GM19452 (cell line): ENCODE results near the gene ADAMTS15.

Source experiments
- ATAC-seq: cut with Tn5 transposase; IDR thresholded peaks from one replicate; pipeline ENCODE4 v1.9.1; 2021; ENCODE audit not compliant: unreplicated experiment

ADAMTS15 gene

GRCh38 chr11:130459521-130459920 lies 11.1 kb downstream of the ADAMTS15 start:
- no peak for ATAC-seq

DNA sequence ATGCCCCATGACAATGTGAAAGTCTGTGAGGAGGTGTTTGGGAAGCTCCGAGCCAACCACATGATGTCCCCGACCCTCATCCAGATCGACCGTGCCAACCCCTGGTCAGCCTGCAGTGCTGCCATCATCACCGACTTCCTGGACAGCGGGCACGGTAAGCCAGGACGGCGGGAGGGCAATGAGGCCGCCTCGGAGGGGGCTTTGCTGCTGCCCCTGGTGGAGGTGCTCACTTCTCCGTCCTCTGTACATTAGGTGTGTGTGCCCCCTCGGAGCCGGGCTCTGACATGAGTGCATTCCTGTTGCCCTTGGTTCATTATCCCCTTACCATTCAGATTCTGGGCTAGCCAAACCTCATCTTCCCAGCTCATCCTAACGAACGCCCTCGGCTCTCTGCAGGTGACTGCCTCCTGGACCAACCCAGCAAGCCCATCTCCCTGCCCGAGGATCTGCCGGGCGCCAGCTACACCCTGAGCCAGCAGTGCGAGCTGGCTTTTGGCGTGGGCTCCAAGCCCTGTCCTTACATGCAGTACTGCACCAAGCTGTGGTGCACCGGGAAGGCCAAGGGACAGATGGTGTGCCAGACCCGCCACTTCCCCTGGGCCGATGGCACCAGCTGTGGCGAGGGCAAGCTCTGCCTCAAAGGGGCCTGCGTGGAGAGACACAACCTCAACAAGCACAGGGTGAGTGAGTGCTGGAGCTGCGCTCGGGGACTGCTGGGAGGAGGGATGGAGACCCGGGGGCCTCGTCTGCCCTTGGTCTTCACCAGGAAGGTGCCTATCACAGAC lies 13.8 kb downstream of the ADAMTS15 start:
- ATAC-seq = no peak

DNA sequence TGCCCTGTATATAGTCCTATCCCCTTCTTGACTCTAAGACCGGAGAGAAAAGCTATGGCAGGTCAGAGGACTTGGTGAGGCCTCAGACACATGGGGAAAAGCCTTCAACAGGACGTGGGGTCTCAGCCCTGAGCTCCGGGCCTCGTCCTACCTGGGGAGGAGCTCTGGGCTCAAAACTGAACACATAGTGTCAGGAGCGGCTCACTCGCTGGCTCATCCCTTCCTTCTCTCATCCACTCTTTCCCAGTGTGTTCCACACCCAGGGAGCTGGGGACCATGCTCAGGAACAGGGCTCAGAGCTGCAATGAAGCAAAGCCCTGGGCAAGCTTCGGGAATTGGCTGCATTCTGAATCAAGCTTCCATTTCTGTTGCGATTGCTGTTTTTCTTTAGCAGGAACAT lies 14.5 kb downstream of the ADAMTS15 start:
- no peak for ATAC-seq

DNA sequence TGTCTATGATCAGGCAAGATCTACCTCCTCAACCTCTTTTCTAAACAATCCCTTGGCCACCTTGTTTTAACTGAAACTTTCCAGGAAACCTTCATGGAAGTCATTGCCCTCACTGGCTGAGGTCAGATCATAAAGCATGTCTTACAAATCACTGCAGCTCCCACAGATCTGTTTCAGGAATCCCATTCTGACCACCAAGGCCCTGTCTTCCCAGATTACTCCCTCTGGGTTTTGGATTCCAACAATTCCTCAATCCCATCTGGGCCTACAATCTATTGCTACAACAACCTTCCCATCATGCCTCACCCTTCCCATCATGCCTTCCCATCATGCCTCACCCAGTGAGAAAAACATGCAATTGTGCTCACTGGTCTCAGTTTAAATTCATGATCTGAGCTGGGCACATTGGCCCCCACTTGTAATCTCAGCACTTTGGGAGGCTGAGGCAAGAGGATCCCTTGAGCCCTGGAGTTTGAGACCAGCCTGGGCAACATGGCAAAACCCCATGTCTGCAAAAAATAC lies 15.9 kb downstream of the ADAMTS15 start:
- ATAC-seq = no peak

DNA sequence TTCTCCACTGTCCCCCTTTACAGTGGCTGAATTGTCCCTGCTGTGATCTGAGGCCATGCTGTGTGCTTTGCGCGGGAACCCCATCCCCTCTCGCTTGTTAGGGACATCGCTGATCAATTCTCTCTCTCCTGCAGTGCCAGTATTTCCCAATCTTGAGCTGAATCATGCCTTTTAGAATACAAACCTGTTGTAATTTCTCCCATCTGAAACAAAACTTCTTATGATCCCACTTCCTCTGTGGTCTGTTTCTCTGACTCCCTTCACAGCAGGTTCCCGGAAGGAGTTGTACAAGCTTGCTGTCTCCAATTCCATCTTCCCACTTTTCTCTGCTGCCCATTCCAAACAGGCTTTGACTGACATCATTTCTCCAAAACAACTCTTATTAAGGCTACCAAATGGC lies 16.8 kb downstream of the ADAMTS15 start:
- no peak for ATAC-seq

GRCh38 chr11:130467116-130467900 lies 18.9 kb downstream of the ADAMTS15 start:
- ATAC-seq = no peak

GRCh38 chr11:130469181-130469580 lies 20.7 kb downstream of the ADAMTS15 start:
- no peak for ATAC-seq

GRCh38 chr11:130470832-130471706 lies 22.6 kb downstream of the ADAMTS15 start:
- ATAC-seq = no peak

DNA sequence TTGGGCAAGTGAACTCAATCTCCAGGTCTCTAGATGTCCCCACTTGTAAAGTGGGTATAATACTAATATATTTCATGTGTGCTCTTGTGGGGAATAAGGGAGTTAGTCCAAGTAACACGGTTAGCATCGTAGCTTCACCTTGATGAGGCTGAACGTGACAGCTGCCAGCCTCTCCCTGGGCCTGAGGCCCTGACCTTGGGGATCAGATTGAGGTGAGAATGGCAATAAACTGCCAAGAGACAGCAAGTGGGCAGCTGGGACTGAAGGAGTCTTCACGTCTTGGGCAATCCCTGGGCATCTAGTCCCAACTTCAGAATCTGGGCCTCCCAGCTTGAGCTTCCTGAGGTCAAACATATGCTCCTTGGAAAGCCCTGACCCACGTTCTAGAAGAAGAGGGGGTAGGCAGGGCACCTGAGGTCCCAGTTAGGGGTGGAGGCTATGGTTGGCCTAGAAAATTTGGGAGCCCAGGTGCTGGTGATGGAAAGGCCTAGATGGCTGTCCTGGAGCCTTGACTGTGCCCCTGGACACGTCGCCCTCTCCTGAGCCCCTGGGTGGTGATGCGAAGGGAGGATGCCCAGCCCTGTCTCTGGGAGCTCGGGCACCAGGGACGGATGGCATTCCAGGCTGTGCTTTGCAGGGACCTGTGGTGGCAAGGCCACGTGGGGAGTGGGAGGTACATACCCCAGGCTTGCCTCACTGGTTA lies 23.4 kb downstream of the ADAMTS15 start:
- ATAC-seq = no peak

GRCh38 chr11:130472434-130472961 lies 24.1 kb downstream of the ADAMTS15 start:
- ATAC-seq = no peak

GRCh38 chr11:130473056-130473794 lies 24.8 kb downstream of the ADAMTS15 start:
- no peak for ATAC-seq

DNA sequence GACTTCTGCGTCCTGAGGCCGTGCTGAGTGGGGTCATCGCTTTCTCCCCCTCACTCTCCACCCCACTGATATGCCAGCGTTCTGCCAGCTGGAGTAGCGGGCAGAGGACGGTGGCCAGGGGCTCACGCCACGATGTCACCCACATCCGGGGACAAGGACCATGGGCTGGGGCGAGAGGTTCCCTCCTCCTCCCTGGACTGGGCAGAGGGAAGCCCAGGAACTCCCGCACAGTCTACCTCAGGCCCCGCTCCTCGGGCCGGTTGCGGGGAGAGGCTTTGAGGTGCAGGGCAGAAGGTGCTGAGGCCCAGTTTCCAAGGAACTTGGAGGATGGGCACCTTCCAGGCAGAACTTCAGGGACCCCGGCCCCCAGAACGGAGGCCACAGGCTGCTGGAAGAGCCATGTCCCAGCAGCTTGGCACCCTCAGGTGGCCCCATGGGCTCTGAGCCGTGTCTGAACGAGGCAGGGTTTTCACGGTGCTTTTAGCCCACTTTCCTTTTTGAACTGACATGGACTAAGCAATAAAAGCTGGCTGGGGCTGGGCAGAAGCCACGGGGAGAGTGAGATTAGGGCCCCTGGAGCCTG lies 25.4 kb downstream of the ADAMTS15 start:
- ATAC-seq = no peak

DNA sequence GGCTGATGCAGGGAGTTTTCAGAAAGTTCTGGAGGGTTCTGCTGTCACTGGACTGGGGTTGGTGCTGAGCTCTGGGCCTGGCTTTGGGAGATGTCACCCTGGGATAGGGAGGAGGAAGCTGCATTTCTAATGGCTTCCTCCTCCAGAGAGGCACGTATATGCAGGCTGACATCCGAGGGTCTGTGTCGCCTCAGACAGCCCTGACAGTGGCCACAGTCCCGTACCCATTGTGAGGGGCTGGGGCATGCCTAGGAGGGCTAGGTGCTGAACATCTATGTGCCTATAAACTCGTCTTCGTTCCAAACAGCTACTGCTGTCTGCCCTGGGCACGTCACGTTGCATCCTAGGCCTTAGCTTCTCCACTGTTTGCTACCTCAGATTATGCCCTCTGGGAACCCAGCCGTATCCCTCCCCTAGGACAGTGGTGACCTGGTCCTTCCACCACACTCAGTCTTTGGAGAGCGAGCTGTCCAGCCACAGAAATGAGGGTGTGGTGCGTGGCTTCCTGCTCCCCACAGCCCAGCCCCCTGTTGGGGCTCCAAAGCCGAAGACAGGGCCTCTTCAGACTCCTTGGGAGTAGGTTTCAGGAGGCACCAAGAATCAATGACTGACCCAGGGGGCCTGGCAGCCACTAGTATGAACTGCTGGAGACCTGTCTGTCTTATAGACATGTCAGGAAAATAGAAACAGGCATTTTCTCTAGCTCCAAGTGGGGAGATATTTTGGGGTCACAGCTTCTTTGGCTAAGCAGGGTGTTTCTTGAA lies 26.4 kb downstream of the ADAMTS15 start:
- no peak for ATAC-seq

DNA sequence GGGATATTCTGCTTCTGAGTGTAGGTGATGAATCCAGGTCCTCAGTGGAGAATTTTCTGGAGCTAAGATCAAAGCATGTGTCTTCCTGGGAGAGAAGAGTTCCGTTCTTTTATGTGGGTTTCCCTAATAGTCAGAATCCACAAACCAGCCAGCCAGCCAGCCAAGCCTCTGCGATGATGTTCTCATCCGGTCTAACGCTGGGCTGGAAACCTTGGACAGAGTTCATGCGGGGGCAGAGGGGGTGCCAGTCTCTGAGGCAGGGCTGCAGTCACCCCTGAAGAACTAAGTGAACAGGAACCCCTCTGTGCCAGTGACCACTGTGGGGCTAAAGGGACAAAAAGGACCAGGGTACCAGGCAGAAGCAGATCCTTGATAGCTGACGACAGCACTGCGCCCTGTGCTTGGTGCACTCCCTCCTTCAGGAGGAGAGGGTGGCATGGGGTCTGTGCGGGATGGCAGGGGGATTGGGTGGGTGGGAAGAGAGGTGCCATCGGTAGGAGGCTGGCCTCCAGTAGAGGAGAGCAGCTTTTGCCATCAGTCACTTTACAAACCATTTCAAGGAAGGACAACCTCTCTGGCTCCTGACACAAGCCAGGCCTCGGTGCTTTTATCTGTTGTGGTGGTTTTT lies 27.1 kb downstream of the ADAMTS15 start:
- no peak for ATAC-seq

GRCh38 chr11:130476200-130476921 lies 27.9 kb downstream of the ADAMTS15 start:
- no peak for ATAC-seq

DNA sequence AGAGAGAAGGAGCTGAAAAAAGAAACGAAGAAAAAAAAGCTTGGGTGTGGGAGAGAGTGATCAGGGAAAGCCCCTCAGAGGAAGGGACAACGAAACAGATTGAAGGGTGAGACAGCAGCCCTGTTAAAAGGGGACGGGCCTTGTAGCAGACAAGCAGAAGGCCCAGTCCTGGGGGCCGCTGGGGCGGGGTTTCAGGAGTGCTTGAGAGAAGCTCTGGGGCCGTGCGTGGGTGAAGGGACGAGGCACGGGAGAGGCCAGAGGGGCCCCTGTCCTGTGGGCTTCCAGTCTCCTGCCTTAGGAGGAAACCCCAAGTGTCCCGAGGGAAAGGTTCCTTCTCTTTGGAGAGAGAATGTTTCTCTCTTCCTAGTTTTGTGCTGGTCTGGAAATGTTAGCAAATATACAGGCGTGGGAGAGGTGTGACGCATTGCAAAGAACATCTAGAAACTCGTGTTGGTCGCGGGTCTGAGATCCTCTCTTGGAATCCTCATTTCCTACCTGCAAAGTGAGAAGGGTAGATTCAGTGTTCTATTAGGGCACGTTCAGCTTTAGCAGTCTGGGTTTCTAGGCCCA lies 28.6 kb downstream of the ADAMTS15 start:
- no peak for ATAC-seq

- no peak for ATAC-seq
Observed at GRCh38 chr11:130477586-130478203, 29.2 kb downstream of the ADAMTS15 start.
